Activated naive CD4-positive, alpha-beta T cell treated with anti-CD3 and anti-CD28 coated beads, Interleukin-2, amount 50 U/mL, for 72 hours (primary cell): ENCODE results near the gene MRPS17. TPM values are rescaled to one million over a fixed set of nuclear protein-coding genes. Genes with fewer than 3 reads are reported as not detected.

Experiments used
- ATAC-seq, 2 donors: fragments of 150-1000 bp; cut with Tn5 transposase; 2 replicates each; pipeline ENCODE4 v1.10.0; 2021; ENCODE audit warnings: mild to moderate bottlenecking in 2 of 2, moderate library complexity in 2 of 2
- DNase-seq, 2 donors: peaks; one replicate each; pipeline ENCODE4 v3.0.0; 2021 to 2022; ENCODE audit warnings: low spot score in 2 of 2
- H3K27ac Mint-ChIP-seq, 2 donors: one replicate each; pipeline ENCODE4 v1.8.0; 2022; ENCODE audit warnings: mild to moderate bottlenecking in 2 of 2, mixed read lengths in 2 of 2
- H3K36me3 Mint-ChIP-seq, 2 donors: one replicate each; pipeline ENCODE4 v1.8.0; 2022; ENCODE audit warnings: mixed read lengths in 2 of 2
- H3K9me3 Mint-ChIP-seq, 2 donors: one replicate each; pipeline ENCODE4 v1.8.0; 2022; ENCODE audit warnings: mixed read lengths in 2 of 2
- total RNA-seq, 2 donors: library from RNA; stranded (reverse); gene quantifications; one replicate each; pipeline ENCODE4 v1.2.3, GENCODE V29; 2022

MRPS17 gene
- total RNA-seq, 2 donors from 2014 or later = 18.8 to 25.1 TPM

DNA sequence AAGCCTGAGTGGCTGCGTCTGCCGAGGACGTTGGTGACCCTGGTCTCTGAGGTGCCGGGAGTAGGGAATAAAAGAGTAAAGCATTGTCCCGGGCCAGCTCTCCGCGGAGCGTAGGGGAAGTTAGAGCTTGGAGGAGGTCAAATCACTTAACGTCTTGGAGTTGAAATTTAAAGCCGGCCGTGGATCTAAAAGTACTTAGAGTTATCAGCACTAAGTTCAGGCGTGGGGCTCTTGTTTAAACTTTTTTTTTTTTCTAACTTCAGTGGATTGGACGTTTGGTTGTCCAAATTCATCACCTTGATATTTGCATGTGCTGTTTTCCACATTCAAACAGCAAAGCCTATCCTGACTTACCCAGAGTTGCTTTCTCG is 13.4 kb downstream of the MRPS17 start:
- DNase-seq = no peak
- ATAC-seq = no peak
- peaks cover 0 to 2% of the 10 kb centered on the region in 2 donors for H3K36me3 Mint-ChIP-seq
- no peaks in the 10 kb centered on the region for H3K9me3 Mint-ChIP-seq
- peak overlapping the region; percentile 55 to 91 for H3K27ac Mint-ChIP-seq

GRCh38 chr7:55965805-55966421 is 14.2 kb downstream of the MRPS17 start:
- peak overlapping the region in 1 of 2 donors; percentile 29 for H3K27ac Mint-ChIP-seq

DNA sequence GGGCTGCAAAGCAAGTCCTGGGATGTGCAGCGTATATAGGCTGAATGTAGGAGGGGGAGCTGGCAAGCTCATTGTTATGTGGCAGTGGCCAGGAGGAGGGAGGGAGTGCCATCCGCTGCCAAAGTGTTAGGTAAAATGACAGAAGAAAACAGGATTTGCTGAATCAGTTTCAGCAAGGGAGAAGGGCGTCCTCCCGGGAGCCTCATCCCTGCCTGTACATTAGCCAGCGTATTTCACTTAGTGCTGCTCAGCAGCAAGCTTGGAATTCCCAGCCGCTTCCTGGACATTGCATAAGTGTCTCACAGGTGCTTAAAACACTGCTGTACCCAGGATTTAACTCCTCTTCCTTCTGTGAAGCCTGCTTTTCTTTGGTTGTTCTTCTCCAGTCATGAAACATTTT is 15.2 kb downstream of the MRPS17 start:
- Mint-ChIP-seq H3K9me3 (no peaks in the 10 kb centered on the region), H3K36me3 (peaks cover 0 to 10% of the 10 kb centered on the region in 2 donors), H3K27ac (no peak overlapping the region)
- ATAC-seq (no peak), DNase-seq (no peak)

More at GRCh38 chr7:55965805-55966421, 14.2 kb downstream of the MRPS17 start:
- H3K9me3 Mint-ChIP-seq = no peaks in the 10 kb centered on the region
- no peak for DNase-seq
- peaks cover 0 to 10% of the 10 kb centered on the region in 2 donors for H3K36me3 Mint-ChIP-seq
- ATAC-seq = no peak

DNA sequence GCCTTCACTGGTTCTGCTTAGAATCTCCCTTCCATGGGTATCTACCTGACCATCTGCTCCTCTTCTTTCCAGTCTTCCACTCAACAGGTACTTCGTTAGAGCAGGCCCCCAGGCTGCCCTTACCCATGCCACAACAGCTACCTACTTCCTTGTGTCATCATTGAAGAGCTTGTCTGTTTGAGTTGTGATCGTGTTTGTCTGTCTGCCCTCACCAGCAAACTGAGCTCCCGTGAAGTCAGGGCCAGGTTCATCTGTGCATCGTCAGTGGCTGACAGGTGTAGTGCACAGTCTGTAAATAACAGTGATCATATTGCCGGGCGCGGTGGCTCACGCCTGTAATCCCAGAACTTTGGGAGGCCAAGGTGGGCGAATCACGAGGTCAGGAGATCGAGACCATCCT is 17.7 kb downstream of the MRPS17 start:
- H3K9me3 Mint-ChIP-seq = no peaks in the 10 kb centered on the region
- DNase-seq = no peak
- H3K36me3 Mint-ChIP-seq = peaks cover 0 to 10% of the 10 kb centered on the region in 2 donors
- H3K27ac Mint-ChIP-seq = peak overlapping the region; percentile 38 to 48
- ATAC-seq = no peak

GRCh38 chr7:55970561-55970960 is 18.9 kb downstream of the MRPS17 start:
- H3K36me3 Mint-ChIP-seq = peaks cover 0 to 10% of the 10 kb centered on the region in 2 donors
- peak overlapping the region; percentile 17 to 68 for H3K27ac Mint-ChIP-seq
- DNase-seq (no peak), ATAC-seq (no peak)
- no peaks in the 10 kb centered on the region for H3K9me3 Mint-ChIP-seq

GRCh38 chr7:55970978-55971377 is 19.3 kb downstream of the MRPS17 start:
- Mint-ChIP-seq H3K27ac (peak overlapping the region; percentile 17 to 68), H3K9me3 (no peaks in the 10 kb centered on the region), H3K36me3 (peaks cover 0 to 10% of the 10 kb centered on the region in 2 donors)
- DNase-seq (no peak), ATAC-seq (no peak)

- Mint-ChIP-seq H3K36me3 (peaks cover 0 to 10% of the 10 kb centered on the region in 2 donors), H3K9me3 (no peaks in the 10 kb centered on the region), H3K27ac (peak overlapping the region in 1 of 2 donors; percentile 26)
- DNase-seq (no peak), ATAC-seq (no peak)
Measured at GRCh38 chr7:55973747-55974250, 22.1 kb downstream of the MRPS17 start.

DNA sequence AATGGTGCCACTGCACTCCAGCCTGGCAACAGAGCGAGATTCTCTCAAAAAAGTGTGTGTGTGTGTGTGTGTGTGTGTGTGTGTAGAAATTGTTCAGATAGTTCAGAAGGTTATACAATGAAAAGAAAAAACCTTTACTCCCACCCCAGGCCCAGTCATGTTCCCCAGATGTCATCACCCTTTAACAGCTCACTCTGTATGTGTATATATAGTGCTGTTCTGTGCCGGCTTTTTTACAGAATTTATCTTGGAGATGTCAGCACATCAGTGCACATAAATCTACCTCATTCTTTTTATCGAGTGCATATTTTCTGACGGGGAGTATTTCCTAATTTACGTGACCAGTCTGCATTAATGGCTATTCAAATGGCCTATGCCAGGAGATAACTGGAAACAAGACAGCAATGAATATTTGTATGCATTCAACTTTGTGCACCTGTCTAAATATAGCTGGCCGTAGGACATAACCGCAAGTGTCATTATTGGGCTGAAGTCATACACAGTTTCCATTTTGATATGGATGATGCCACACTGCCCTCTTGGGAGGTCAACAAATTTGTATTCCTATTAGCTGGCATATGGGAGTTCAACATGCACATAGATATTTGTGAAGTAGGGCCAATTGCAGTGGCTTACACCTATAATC is 24.4 kb downstream of the MRPS17 start:
- DNase-seq = no peak
- Mint-ChIP-seq H3K27ac (no peak overlapping the region), H3K36me3 (peaks cover 0 to 11% of the 10 kb centered on the region in 2 donors), H3K9me3 (no peaks in the 10 kb centered on the region)
- no peak for ATAC-seq

DNA sequence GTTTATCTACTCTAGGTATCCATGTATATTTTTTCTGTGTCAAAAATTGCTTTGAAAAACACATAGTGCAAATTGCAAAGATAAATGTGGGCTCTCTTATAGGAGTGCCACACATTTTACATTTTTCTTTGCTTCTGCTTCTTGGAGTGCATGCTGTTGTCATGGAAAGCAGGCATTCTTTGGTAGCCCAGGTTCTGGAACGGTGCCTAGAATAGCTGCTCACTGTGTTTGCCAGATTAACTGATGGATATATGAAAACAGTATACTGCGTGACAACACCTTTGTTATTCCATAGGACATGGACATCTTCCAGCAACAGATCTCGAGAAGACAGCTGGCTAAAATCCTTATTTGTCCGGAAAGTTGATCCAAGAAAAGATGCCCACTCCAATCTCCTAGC is 26.2 kb downstream of the MRPS17 start:
- ATAC-seq = no peak
- Mint-ChIP-seq H3K9me3 (no peaks in the 10 kb centered on the region), H3K27ac (no peak overlapping the region), H3K36me3 (peaks cover 0 to 12% of the 10 kb centered on the region in 2 donors)
- DNase-seq = no peak

DNA sequence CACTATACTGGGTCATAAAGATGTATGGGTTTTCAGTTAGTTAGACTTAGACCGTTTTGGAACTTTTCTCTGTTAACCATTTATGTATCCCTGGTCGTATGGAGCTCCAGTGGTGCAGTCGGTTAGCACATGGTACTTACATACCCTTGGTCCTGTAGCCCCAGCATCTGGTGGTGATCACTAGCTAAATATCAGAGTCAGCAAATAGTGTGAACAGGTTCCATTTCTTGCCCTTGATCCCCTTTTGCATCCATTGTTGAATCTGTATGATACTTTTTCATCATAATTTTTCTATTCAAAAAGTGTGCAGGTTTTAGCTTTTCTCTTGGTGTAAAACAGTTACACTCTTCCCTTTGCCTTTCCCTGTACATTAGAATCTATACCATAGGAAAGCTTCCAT is 28.6 kb downstream of the MRPS17 start:
- DNase-seq = no peak
- H3K27ac Mint-ChIP-seq = no peak overlapping the region
- H3K9me3 Mint-ChIP-seq = no peaks in the 10 kb centered on the region
- ATAC-seq = no peak
- H3K36me3 Mint-ChIP-seq = peaks cover 0 to 12% of the 10 kb centered on the region in 2 donors

- ATAC-seq (no peak), DNase-seq (no peak)
- H3K9me3 Mint-ChIP-seq = no peaks in the 10 kb centered on the region
- no peak overlapping the region for H3K27ac Mint-ChIP-seq
- peaks cover 0 to 17% of the 10 kb centered on the region in 2 donors for H3K36me3 Mint-ChIP-seq
Measured at GRCh38 chr7:55983537-55983936, 31.9 kb downstream of the MRPS17 start.

DNA sequence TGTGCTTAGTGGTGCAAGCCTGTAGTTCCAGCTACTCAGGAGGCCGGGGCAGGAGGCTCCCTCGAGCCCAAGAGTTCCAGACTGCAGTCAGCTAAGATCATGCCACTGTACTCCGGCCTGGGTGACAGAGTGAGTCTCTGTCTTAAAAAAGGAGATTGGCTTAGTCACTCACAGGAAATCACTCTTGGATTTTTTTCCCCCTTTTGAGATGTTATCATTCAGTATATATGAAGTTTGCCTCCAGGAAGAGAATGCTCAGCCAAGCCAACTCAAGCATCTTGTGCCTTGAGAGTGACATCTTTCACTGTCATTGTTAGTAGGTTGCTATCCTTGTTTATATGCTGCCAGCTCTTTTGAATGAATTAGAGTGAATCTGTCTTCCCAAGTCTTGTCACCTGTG is 40.7 kb downstream of the MRPS17 start:
- no peak for DNase-seq
- peak in 1 of 2 donors; percentile 13 for ATAC-seq
- no peaks in the 10 kb centered on the region for H3K9me3 Mint-ChIP-seq
- H3K36me3 Mint-ChIP-seq = peaks cover 0 to 5% of the 10 kb centered on the region in 2 donors
- H3K27ac Mint-ChIP-seq = peak overlapping the region in 1 of 2 donors; percentile 50

DNA sequence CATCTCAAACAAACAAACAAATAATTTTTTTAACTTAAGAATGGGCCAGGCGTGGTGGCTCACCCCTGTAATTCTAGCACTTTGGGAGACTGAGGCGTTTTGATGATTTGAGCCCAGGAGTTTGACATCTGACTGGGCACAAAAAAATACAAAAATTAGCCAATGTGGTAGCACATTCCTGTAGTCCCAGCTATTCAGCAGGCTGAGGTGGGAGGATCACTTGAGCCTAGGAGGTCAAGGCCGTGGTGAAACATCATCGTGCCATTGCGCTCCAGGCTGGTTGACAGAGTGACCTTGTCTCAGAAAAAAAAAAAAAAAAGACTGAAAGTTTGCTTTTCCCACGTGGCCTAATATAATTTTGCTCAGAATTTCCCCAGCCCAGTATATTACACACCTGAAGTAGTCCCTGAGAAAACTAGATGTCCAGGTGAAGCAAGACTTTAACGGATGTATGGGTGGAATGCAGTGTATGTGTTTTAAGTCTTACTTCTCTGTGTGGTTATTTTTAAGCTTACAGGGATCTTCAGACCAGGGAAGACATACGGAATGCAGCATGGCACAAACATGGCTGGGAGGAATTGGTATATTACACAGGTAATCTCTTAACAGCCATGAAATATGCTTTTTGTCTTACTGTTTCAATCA is 45.3 kb downstream of the MRPS17 start:
- H3K9me3 Mint-ChIP-seq = no peaks in the 10 kb centered on the region
- peak overlapping the region; percentile 34 to 75 for H3K27ac Mint-ChIP-seq
- no peak for DNase-seq
- H3K36me3 Mint-ChIP-seq = peaks cover 0 to 7% of the 10 kb centered on the region in 2 donors
- ATAC-seq = no peak

DNA sequence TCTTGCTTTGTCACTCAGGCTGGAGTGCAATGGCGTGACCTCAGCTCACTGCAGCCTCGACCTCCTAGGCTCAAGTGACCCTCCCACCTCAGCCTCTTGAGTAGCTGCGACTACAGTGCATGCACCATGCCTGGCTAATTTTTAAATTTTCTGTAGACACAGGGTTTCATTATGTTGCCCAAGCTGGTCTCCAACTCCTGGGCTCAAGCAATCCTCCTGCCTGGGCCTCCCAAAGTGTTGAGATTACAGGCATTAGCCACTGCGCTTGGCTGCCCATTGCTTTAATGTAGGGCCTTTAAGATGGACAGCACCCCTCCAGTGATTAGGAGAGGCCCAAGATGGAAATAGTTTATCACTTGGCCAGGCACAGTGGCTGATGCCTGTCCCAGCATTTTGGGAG is 52.1 kb downstream of the MRPS17 start:
- DNase-seq (no peak), ATAC-seq (no peak)
- no peak overlapping the region for H3K27ac Mint-ChIP-seq
- no peaks in the 10 kb centered on the region for H3K9me3 Mint-ChIP-seq
- H3K36me3 Mint-ChIP-seq = peaks cover 0 to 7% of the 10 kb centered on the region in 2 donors
